SU-DHL-6 (cell line): ENCODE data around the gene KCNJ8.

ENCODE experiments used
- H2AFZ ChIP-seq: fragments of 200-600 bp; sonication (generic); 2 replicates; pipeline ENCODE4 v1.6.1; 2014; ENCODE audit warnings: low read depth, mild to moderate bottlenecking, moderate library complexity, mixed read lengths, antibody characterized with exemption, low read length; ENCODE audit not compliant: severe bottlenecking
- H3F3A ChIP-seq: fragments of 200-600 bp; shearing (Covaris generic); 2 replicates; pipeline ENCODE4 v1.6.0; 2016; ENCODE audit warnings: antibody characterized with exemption, mild to moderate bottlenecking; ENCODE audit not compliant: insufficient read depth
- H3K27ac ChIP-seq: fragments of 200-600 bp; sonication (generic); 2 replicates; pipeline ENCODE4 v1.5.1; 2016; ENCODE audit warnings: low read depth, mild to moderate bottlenecking, low read length, moderate library complexity, mixed read lengths
- H3K27me3 ChIP-seq: fragments of 200-600 bp; sonication (generic), shearing (Covaris generic); 2 replicates; pipeline ENCODE4 v1.6.0; 2014; ENCODE audit warnings: mild to moderate bottlenecking, low read length
- H3K36me3 ChIP-seq: fragments of 200-600 bp; sonication (generic); 2 replicates; pipeline ENCODE4 v1.6.1; 2014; ENCODE audit warnings: mild to moderate bottlenecking, low read length, mixed read lengths
- H3K4me2 ChIP-seq: fragments of 300-600, 200-600 bp; shearing (Covaris generic), sonication (generic); 2 replicates; pipeline ENCODE4 v1.6.0; 2014; ENCODE audit warnings: low read length, low read depth, mild to moderate bottlenecking; ENCODE audit not compliant: poor library complexity, severe bottlenecking
- H3K4me3 ChIP-seq: fragments of 200-600 bp; sonication (generic); 2 replicates; pipeline ENCODE4 v1.5.1; 2014; ENCODE audit warnings: antibody characterized with exemption, low read length, mild to moderate bottlenecking, mixed read lengths; ENCODE audit not compliant: insufficient read depth, poor library complexity, severe bottlenecking
- H3K79me2 ChIP-seq: fragments of 200-600 bp; sonication (generic); 2 replicates; pipeline ENCODE4 v1.6.1; 2014; ENCODE audit warnings: mild to moderate bottlenecking, low read length, moderate library complexity; ENCODE audit not compliant: insufficient read depth
- H3K9ac ChIP-seq: fragments of 200-600 bp; sonication (generic); 2 replicates; pipeline ENCODE4 v1.7.0; 2014; ENCODE audit warnings: mild to moderate bottlenecking, low read length
- H3K9me2 ChIP-seq: fragments of 200-600 bp; sonication (generic); replicated peaks from 2 replicates; pipeline ENCODE4 v1.6.1; 2014; ENCODE audit warnings: low read length; ENCODE audit not compliant: insufficient read depth
- H3K9me3 ChIP-seq: fragments of 200-600 bp; sonication (generic); 2 replicates; pipeline ENCODE4 v1.6.1; 2014; ENCODE audit warnings: low read length, mixed read lengths; ENCODE audit not compliant: insufficient read depth
- H4K20me1 ChIP-seq: fragments of 200-600 bp; sonication (generic); 2 replicates; pipeline ENCODE4 v1.6.1; 2014; ENCODE audit warnings: low read depth, mild to moderate bottlenecking, antibody characterized with exemption, low read length, moderate library complexity, mixed read lengths
- EZH2phosphoT487 ChIP-seq: fragments of 200-600 bp; sonication (generic), shearing (Covaris generic); conservative IDR thresholded peaks from 2 replicates; pipeline ENCODE4 v1.6.1; 2018; ENCODE audit warnings: mild to moderate bottlenecking, antibody characterized with exemption, low read length, moderate library complexity, mixed read lengths
- TF ChIP-seq, protein P1 (sequence below): fragments of 200-600 bp; sonication (generic); IDR thresholded peaks from one replicate; pipeline ENCODE4 v1.5.1; 2017; ENCODE audit warnings: antibody characterized with exemption, mild to moderate bottlenecking, low read length, moderate library complexity; ENCODE audit not compliant: insufficient read depth, poor library complexity, severe bottlenecking

The KCNJ8 gene

DNA sequence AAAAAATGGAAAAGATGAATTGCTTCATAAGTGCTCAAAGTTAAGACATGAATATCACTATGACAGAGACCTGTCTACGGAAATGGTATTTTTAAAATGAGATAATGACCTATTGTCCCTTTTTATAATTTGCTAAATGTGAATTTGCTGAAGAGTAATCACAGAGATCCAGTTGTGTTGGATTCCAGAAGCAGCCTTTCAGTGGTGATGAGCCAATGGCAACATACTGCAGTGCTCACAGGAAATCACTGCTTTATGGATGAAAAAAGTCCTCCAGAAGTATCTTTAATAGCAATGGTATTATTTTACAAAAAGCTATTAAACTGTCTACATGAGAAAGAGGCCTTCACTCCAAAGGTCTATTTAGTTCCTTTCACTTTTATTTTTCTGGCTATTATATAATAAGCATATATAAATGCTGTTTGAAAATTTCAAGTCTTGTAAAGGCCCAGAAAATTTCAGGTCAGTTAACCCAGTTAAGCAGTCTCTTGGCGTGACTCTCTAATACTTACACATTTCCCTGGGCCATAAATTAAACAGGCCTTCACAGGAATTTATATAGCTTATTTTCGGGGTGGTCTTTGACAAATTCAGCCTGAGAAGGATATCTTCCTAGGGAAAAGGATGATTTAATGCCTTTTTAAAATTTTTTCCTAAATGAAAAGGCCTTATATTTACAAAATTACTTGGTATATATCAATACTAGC lies 55.4 kb downstream of the KCNJ8 start:
- no peak overlapping the region for H3K27ac ChIP-seq
- H3K79me2 ChIP-seq, result no peaks in the 10 kb centered on the region
- no peaks in the 10 kb centered on the region for H3K9me3 ChIP-seq
- H2AFZ ChIP-seq, result no peak overlapping the region
- H4K20me1 ChIP-seq, result no peaks in the 10 kb centered on the region
- H3K9me2 ChIP-seq, result no peaks in the 10 kb centered on the region
- TF ChIP-seq, protein P1, sequence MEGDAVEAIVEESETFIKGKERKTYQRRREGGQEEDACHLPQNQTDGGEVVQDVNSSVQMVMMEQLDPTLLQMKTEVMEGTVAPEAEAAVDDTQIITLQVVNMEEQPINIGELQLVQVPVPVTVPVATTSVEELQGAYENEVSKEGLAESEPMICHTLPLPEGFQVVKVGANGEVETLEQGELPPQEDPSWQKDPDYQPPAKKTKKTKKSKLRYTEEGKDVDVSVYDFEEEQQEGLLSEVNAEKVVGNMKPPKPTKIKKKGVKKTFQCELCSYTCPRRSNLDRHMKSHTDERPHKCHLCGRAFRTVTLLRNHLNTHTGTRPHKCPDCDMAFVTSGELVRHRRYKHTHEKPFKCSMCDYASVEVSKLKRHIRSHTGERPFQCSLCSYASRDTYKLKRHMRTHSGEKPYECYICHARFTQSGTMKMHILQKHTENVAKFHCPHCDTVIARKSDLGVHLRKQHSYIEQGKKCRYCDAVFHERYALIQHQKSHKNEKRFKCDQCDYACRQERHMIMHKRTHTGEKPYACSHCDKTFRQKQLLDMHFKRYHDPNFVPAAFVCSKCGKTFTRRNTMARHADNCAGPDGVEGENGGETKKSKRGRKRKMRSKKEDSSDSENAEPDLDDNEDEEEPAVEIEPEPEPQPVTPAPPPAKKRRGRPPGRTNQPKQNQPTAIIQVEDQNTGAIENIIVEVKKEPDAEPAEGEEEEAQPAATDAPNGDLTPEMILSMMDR, result no peak
- TF ChIP-seq EZH2phosphoT487, result no peak
- no peaks in the 10 kb centered on the region for H3K27me3 ChIP-seq
- H3K4me2 ChIP-seq, result no peak overlapping the region
- H3K4me3 ChIP-seq, result no peak overlapping the region
- H3F3A ChIP-seq, result no peaks in the 10 kb centered on the region
- no peak overlapping the region for H3K9ac ChIP-seq
- no peaks in the 10 kb centered on the region for H3K36me3 ChIP-seq

DNA sequence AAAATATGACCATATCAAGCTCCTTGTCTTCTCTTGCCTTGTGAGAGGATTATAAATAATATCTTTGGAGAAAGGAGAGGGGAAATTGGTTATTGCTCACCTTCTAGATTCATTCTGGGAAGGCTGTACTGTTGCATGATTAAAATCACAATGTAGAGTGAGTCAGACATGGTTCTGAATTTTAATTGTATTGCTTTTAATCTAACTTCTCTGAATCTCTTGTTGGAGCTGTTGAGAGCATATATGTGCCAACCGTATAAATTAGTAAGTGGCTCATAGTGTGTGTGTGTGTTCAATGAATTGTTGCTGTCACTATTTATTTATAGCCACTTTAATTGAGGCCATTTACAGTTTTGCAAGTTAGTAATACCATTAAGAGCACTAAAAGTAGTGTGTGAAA lies 56.1 kb downstream of the KCNJ8 start:
- Histone ChIP-seq H4K20me1 (no peaks in the 10 kb centered on the region), H2AFZ (no peak overlapping the region)

DNA sequence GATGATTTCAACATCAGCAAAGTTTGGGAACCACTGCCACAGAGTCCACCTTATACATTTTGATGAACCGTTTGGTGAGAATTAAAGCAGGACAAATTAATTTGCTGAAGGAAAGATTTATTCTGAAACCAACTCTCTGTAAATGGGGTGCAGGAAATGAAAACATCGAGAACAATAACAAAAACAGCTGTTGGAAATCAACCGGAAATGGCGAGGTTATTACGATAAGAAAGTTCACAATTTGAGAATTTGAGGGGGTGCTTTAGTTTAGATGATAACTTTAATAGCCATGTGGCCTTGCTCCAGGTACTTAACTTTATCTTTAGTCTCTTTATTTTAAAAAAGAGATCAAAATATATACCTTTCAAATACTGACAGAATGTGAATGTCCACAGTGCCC lies 56.7 kb downstream of the KCNJ8 start:
- H3K27ac ChIP-seq, result no peak overlapping the region
- TF ChIP-seq EZH2phosphoT487, result no peak
- TF ChIP-seq, protein P1, result no peak

More for the DNA sequence above, 56.1 kb downstream of the KCNJ8 start:
- no peak overlapping the region for H3K4me3 ChIP-seq
- H3K4me2 ChIP-seq, result no peak overlapping the region
- H3K9ac ChIP-seq, result no peak overlapping the region
- no peaks in the 10 kb centered on the region for H3K27me3 ChIP-seq
- no peaks in the 10 kb centered on the region for H3K36me3 ChIP-seq
- H3K27ac ChIP-seq, result no peak overlapping the region
- H3K9me3 ChIP-seq, result no peaks in the 10 kb centered on the region
- H3F3A ChIP-seq, result no peaks in the 10 kb centered on the region
- no peak for TF ChIP-seq EZH2phosphoT487
- TF ChIP-seq, protein P1, result no peak
- H3K79me2 ChIP-seq, result no peaks in the 10 kb centered on the region
- H3K9me2 ChIP-seq, result no peaks in the 10 kb centered on the region

More for the DNA sequence above, 56.7 kb downstream of the KCNJ8 start:
- Histone ChIP-seq H3K9ac (no peak overlapping the region), H2AFZ (no peak overlapping the region), H3K9me3 (no peaks in the 10 kb centered on the region), H3F3A (no peaks in the 10 kb centered on the region), H3K4me2 (no peak overlapping the region), H3K9me2 (no peaks in the 10 kb centered on the region), H4K20me1 (no peaks in the 10 kb centered on the region), H3K79me2 (no peaks in the 10 kb centered on the region), H3K36me3 (no peaks in the 10 kb centered on the region), H3K27me3 (no peaks in the 10 kb centered on the region), H3K4me3 (no peak overlapping the region)
